Calu3 (cell line): ENCODE results near the gene GPM6B. TPM values are rescaled to one million over a fixed set of nuclear protein-coding genes. Genes with fewer than 3 reads are reported as not detected.

ENCODE experiments used
- BruUV-seq: library from RNA; stranded (reverse); fragments of 400-500 nt; replicated peaks from 2 replicates; lab custom pipeline; 2021; lab: Mats Ljungman, UMichigan
- CTCF ChIA-PET: fragments of 300-600 bp; sonication (Branson Sonifier 250); formaldehyde crosslinking; loops from one replicate; lab custom pipeline; 2022; ENCODE audit warnings: antibody characterized with exemption; lab: Charles Lee
- DNase-seq: peaks from one replicate; pipeline ENCODE4 v3.0.0; 2022
- H3K27ac Mint-ChIP-seq: one replicate; pipeline ENCODE4 v1.8.0; 2022; ENCODE audit warnings: mixed read lengths; ENCODE audit not compliant: unreplicated experiment
- H3K27me3 Mint-ChIP-seq: one replicate; pipeline ENCODE4 v1.8.0; 2022; ENCODE audit warnings: mixed read lengths; ENCODE audit not compliant: unreplicated experiment
- H3K36me3 Mint-ChIP-seq: one replicate; pipeline ENCODE4 v1.8.0; 2022; ENCODE audit warnings: mild to moderate bottlenecking, moderate library complexity, mixed read lengths; ENCODE audit not compliant: insufficient read depth, unreplicated experiment
- H3K4me1 Mint-ChIP-seq: one replicate; pipeline ENCODE4 v1.8.0; 2022; ENCODE audit warnings: mild to moderate bottlenecking, low read depth, mixed read lengths; ENCODE audit not compliant: unreplicated experiment
- H3K4me3 Mint-ChIP-seq: one replicate; pipeline ENCODE4 v1.8.0; 2022; ENCODE audit warnings: mild to moderate bottlenecking, low read depth, moderate library complexity, mixed read lengths; ENCODE audit not compliant: unreplicated experiment
- H3K9me3 Mint-ChIP-seq: one replicate; pipeline ENCODE4 v1.8.0; 2022; ENCODE audit warnings: low read depth, mixed read lengths; ENCODE audit not compliant: unreplicated experiment
- CTCF ChIP-seq: fragments of 200-600 bp; IDR thresholded peaks from one replicate; pipeline ENCODE4 v1.8.0; 2022; ENCODE audit warnings: antibody characterized with exemption; ENCODE audit not compliant: unreplicated experiment
- intact Hi-C: fragments of 100-400 bp; cut with micrococcal nuclease; formaldehyde crosslinking; loops from one replicate; pipeline ENCODE4 v1.10.0; 2022; ENCODE audit not compliant: unreplicated experiment
- total RNA-seq: library from RNA; stranded (reverse); gene quantifications from 2 replicates; pipeline ENCODE4 v1.2.3, GENCODE V29; 2022

The GPM6B gene
- total RNA-seq, 1 experiment from 2014 or later: 4.3 TPM

DNA sequence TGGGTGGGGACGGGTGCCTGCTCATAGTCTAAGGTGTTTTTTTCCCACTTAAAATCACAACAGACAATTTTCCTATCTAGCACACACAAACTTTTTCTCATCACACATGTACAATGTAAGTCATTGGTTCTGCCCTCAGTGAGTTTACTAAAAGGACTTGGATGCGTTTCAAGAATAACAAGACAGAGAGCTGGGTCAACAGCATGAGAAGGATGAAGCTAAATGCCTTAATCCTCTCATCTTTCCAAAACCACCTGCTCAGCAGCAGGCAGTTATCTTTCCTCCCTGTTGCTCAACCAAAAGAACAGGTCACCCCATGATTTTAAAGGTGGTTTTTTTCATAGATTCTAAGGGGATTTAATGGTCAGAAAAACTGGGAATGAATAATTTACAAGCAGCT is 42.2 kb downstream of the GPM6B start:
- H3K27me3 Mint-ChIP-seq: no peaks in the 10 kb centered on the region
- peaks cover 17% of the 10 kb centered on the region for H3K4me1 Mint-ChIP-seq
- no peak overlapping the region for H3K4me3 Mint-ChIP-seq
- TF ChIP-seq CTCF: no peak
- no peaks in the 10 kb centered on the region for H3K9me3 Mint-ChIP-seq
- CTCF ChIA-PET: no interaction called here
- no peak overlapping the region for H3K27ac Mint-ChIP-seq
- no peak for DNase-seq
- H3K36me3 Mint-ChIP-seq: peaks cover 20% of the 10 kb centered on the region
- no TSS peak for BruUV-seq
- intact Hi-C loops: loop anchor here (5.0 kb wide), 1 partner anchor 253 kb away; the partner anchor contains the start of gene GEMIN8

DNA sequence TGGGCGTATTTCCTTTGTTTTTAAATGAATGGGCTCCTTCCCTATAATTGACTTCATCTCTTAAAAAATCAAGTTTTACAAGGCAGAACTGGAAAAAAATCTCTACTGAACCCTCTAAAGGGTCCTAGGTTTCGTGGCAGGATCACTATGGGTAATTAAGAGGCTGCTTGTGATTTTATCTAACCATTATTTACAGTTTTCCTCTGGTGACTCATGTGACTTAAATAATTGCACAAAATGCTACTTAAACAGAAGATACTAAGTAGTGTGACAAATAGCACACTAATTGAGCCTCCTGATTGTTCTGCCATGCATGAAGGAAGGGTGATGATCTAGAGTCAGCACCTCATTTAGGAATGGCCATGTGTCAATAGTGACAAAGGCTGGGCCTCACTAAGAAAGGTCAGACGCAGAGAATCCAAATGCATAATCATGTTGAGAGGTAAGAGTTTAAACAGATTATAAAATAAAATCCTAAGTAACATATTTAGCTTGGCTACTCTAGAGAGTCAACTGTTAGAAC is 46.8 kb downstream of the GPM6B start:
- Mint-ChIP-seq H3K27me3 (no peaks in the 10 kb centered on the region), H3K4me3 (no peak overlapping the region), H3K4me1 (peaks cover 17% of the 10 kb centered on the region), H3K27ac (no peak overlapping the region), H3K36me3 (peaks cover 54% of the 10 kb centered on the region), H3K9me3 (no peaks in the 10 kb centered on the region)
- CTCF ChIA-PET: no interaction called here
- intact Hi-C loops: loop anchor here (5.0 kb wide), 1 partner anchor 257 kb away; the partner anchor contains the start of gene GEMIN8
- DNase-seq: no peak
- no TSS peak for BruUV-seq
- TF ChIP-seq CTCF: no peak

- Mint-ChIP-seq H3K9me3 (no peaks in the 10 kb centered on the region), H3K4me1 (peaks cover 16% of the 10 kb centered on the region), H3K36me3 (peaks cover 46% of the 10 kb centered on the region), H3K27ac (no peak overlapping the region), H3K27me3 (no peaks in the 10 kb centered on the region), H3K4me3 (no peak overlapping the region)
- CTCF ChIA-PET: no interaction called here
- TF ChIP-seq CTCF: no peak
- no TSS peak for BruUV-seq
- DNase-seq: no peak
- intact Hi-C loops: no loop called here
Measured at GRCh38 chrX:13768939-13769338, 48.0 kb downstream of the GPM6B start.

GRCh38 chrX:13764765-13765164 is 52.1 kb downstream of the GPM6B start:
- TF ChIP-seq CTCF: no peak
- Mint-ChIP-seq H3K36me3 (peaks cover 47% of the 10 kb centered on the region), H3K27ac (no peak overlapping the region), H3K4me1 (no peaks in the 10 kb centered on the region), H3K27me3 (no peaks in the 10 kb centered on the region), H3K4me3 (no peak overlapping the region), H3K9me3 (no peaks in the 10 kb centered on the region)
- intact Hi-C loops: no loop called here
- no peak for DNase-seq
- no TSS peak for BruUV-seq
- CTCF ChIA-PET: no interaction called here
